OCI-LY3 (cell line): Measurements from ENCODE around the gene MTA1.

ENCODE experiments used
- EZH2phosphoT487 ChIP-seq: fragments of 200-600 bp; shearing (Covaris generic); IDR thresholded peaks from 2 replicates; pipeline ENCODE4 v1.6.1; 2018; ENCODE audit warnings: antibody characterized with exemption, mixed run types, low read depth
- TF ChIP-seq, protein P1 (sequence below): fragments of 200-600, 300-600 bp; sonication (generic); IDR thresholded peaks from 2 replicates; pipeline ENCODE4 v1.5.1; 2014; ENCODE audit warnings: antibody characterized with exemption, low read length, low read depth

DNA sequence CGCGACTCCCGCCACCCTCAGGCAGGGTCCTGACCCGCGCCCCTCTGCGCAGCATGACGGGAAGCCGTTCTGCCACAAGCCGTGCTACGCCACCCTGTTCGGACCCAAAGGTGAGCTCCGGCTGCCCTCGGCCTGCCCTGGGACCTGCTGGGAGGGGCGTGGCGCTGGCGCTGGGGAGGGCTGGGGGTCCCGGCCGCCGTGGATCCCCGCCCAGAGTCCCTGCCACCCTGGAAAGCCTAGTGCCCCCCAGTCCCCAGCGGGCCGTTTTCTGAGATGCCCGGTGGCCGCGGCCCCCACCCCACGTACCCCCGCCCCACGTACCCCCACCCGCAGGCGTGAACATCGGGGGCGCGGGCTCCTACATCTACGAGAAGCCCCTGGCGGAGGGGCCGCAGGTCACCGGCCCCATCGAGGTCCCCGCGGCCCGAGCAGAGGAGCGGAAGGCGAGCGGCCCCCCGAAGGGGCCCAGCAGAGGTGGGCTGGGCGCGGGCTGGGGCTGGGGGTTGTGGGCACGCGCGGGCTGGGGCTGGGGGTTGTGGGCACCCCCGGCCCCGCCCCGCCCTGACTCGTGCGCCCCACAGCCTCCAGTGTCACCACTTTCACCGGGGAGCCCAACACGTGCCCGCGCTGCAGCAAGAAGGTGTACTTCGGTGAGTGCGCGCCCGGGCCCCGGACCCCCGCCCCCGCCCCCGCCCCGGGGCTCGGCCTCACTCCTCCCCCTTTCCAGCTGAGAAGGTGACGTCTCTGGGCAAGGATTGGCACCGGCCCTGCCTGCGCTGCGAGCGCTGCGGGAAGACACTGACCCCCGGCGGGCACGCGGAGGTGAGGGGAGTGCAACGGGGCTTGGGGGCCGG is 59.0 kb downstream of the MTA1 start:
- TF ChIP-seq, protein P1, sequence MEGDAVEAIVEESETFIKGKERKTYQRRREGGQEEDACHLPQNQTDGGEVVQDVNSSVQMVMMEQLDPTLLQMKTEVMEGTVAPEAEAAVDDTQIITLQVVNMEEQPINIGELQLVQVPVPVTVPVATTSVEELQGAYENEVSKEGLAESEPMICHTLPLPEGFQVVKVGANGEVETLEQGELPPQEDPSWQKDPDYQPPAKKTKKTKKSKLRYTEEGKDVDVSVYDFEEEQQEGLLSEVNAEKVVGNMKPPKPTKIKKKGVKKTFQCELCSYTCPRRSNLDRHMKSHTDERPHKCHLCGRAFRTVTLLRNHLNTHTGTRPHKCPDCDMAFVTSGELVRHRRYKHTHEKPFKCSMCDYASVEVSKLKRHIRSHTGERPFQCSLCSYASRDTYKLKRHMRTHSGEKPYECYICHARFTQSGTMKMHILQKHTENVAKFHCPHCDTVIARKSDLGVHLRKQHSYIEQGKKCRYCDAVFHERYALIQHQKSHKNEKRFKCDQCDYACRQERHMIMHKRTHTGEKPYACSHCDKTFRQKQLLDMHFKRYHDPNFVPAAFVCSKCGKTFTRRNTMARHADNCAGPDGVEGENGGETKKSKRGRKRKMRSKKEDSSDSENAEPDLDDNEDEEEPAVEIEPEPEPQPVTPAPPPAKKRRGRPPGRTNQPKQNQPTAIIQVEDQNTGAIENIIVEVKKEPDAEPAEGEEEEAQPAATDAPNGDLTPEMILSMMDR = no peak
- no peak for TF ChIP-seq EZH2phosphoT487
